Measurements from ENCODE around the gene GALR1.

DNA sequence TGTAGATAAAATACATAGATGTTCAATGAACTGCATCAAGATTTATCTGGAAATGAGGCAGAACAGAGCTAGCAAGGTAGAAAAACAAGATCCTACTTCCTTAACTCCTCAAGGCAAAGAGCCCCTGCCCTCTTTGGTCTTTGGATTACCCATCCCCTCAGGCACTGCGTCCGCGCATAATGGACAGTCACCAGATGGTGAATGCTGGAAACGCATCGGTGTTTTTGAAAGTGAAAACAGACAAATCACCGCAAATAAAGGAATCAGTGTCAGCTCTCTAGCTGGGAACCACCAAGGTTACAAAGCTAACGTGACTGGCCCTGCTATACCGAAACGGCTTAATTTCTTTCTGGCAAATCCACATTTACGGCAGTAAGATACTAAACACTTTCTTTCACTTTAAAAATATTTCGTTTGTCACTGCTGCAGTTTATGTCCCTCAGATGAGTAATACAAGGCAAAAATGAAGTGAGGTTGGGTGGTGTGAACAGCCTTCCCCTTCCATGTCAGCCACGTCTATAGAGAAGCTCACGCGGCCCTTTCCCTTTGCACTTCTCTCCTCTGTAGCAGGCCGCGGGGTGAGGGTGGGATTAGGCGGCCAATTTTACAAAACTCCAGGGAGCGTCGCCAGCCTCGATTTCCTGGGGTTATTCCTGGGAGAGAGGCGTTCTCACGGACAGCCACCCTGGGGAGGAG is 627 bp upstream of the GALR1 start:
- no peak for TF ChIP-seq POLR2A (IDR thresholded peaks at IDR 0.05)
- TF ChIP-seq, protein P1, sequence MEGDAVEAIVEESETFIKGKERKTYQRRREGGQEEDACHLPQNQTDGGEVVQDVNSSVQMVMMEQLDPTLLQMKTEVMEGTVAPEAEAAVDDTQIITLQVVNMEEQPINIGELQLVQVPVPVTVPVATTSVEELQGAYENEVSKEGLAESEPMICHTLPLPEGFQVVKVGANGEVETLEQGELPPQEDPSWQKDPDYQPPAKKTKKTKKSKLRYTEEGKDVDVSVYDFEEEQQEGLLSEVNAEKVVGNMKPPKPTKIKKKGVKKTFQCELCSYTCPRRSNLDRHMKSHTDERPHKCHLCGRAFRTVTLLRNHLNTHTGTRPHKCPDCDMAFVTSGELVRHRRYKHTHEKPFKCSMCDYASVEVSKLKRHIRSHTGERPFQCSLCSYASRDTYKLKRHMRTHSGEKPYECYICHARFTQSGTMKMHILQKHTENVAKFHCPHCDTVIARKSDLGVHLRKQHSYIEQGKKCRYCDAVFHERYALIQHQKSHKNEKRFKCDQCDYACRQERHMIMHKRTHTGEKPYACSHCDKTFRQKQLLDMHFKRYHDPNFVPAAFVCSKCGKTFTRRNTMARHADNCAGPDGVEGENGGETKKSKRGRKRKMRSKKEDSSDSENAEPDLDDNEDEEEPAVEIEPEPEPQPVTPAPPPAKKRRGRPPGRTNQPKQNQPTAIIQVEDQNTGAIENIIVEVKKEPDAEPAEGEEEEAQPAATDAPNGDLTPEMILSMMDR (IDR thresholded peaks at IDR 0.05) = no peak
